ENCODE data around the gene WDCP.
A peak's percentile ranks its signal among the peaks of the same experiment; 100 is the strongest.

WDCP gene

GRCh38 chr2:24065341-24065740 is 18.1 kb upstream of the WDCP start:
- no peak overlapping the region for H3K27ac ChIP-seq (ENCODE audit: insufficient read depth in 1 of 2, low read depth in 1 of 2, low read length in 2 of 2, poor library complexity in 1 of 2, severe bottlenecking in 2 of 2)
- WGBS (ENCODE audit: insufficient coverage), result 94% methylated on average over 2 of the region's 2 CpGs
- POLR2A ChIA-PET, result no interaction called here
- H3K36me3 ChIP-seq (ENCODE audit: control insufficient read depth in 4 of 4, insufficient read depth in 4 of 4, low read length in 3 of 4), result peaks cover under 1 to 35% (median 19%) of the 10 kb centered on the region in 4 experiments
- H3K9me3 ChIP-seq (ENCODE audit: control extremely low read depth in 1 of 5, control insufficient read depth in 4 of 5, insufficient read depth in 2 of 5, low read depth in 1 of 5, low read length in 4 of 5), result no peaks in the 10 kb centered on the region
- no peaks in the 10 kb centered on the region for H3K27me3 ChIP-seq (replicated peaks in 2 of 5; ENCODE audit: control insufficient read depth in 4 of 5, insufficient read depth in 5 of 5, low read length in 4 of 5)
- CTCF ChIA-PET, result interaction anchor here (1.0 to 3.4 kb wide), 4 partner anchors 8 to 138 kb away, joined by 3 to 9 read pairs (median 3); partner anchors contain the start of genes ATAD2B and SF3B6
- no peak for DNase-seq
- H3K4me1 ChIP-seq (ENCODE audit: control extremely low read depth in 1 of 4, control insufficient read depth in 4 of 4, insufficient read depth in 4 of 4, low read length in 3 of 4), result no peaks in the 10 kb centered on the region
- no peak overlapping the region for H3K4me3 ChIP-seq (ENCODE audit: control insufficient read depth in 1 of 7, extremely low read depth in 1 of 7, insufficient read depth in 4 of 7, low read depth in 2 of 7, low read length in 6 of 7)

DNA sequence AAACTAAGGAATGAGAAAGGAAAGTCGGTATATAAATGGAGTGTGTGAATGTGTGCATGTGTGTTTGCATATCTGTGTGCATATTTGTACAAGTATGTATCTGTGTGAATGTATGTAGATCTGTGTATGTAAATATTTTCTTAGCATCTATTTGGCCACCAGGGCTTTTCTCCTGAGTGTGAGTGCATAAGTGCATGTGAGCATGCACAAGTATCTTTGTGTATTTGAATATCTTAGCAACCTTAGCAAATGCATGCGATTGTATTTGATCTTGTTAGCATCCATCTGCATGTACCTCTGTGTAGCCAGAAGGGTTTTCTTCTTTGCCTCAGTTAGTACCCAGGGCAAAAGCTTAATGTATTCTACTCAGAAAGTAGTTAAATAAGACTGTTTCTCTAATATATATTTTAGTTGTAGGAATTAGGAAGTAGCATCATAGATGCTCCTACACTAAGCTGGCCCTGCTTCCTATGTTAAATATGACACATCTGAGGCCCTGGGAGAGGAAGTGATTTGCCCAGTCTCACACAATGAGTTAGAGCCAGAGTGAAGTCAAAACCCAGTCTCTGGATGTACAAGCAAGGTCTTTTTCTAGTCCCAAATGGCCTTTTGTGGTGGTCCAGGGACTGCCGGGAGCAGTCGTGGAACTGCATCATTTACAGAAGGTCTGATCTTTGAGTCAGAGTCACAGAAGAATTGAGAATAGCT is 11.5 kb upstream of the WDCP start:
- Histone ChIP-seq H3K36me3 (ENCODE audit: control insufficient read depth in 4 of 4, insufficient read depth in 4 of 4, low read length in 3 of 4) (no peaks in the 10 kb centered on the region), H3K4me3 (ENCODE audit: control insufficient read depth in 1 of 7, extremely low read depth in 1 of 7, insufficient read depth in 4 of 7, low read depth in 2 of 7, low read length in 6 of 7) (no peak overlapping the region), H3K27me3 (replicated peaks in 2 of 5; ENCODE audit: control insufficient read depth in 4 of 5, insufficient read depth in 5 of 5, low read length in 4 of 5) (peaks cover 0 to 3% (median 0%) of the 10 kb centered on the region in 5 experiments), H3K9me3 (ENCODE audit: control extremely low read depth in 1 of 5, control insufficient read depth in 4 of 5, insufficient read depth in 2 of 5, low read depth in 1 of 5, low read length in 4 of 5) (peaks cover 0 to 2% (median 0%) of the 10 kb centered on the region in 5 experiments), H3K4me1 (ENCODE audit: control extremely low read depth in 1 of 4, control insufficient read depth in 4 of 4, insufficient read depth in 4 of 4, low read length in 3 of 4) (no peaks in the 10 kb centered on the region), H3K27ac (ENCODE audit: insufficient read depth in 1 of 2, low read depth in 1 of 2, low read length in 2 of 2, poor library complexity in 1 of 2, severe bottlenecking in 2 of 2) (no peak overlapping the region)
- peak in 1 of 3 donors; percentile 21 for DNase-seq
- POLR2A ChIA-PET, result no interaction called here
- CTCF ChIA-PET, result interaction anchor here (0.6 to 3.2 kb wide), 9 partner anchors 8 to 71 kb away, joined by 3 to 15 read pairs (median 4); partner anchors contain the start of gene WDCP
- 93% methylated on average over 3 of the region's 4 CpGs for WGBS (ENCODE audit: insufficient coverage)

DNA sequence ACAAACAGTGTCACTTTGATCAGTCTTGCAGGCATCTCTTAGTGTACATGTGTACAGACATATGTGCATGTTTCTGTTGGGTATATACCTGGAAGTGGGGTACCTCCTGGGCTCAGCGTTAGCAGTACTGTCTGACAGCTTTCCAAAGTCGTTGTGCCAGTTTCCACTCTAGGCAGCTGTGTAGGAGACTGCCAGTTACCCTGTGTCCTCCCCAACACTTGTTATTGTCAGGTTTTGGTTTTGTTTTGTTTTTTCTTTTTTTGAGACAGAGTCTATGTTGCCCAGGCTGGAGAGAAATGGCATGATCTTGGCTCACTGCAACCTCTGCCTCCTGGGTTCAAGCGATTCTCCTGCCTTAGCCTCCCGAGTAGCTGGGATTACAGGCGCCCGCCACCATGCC is 8.6 kb upstream of the WDCP start:
- POLR2A ChIA-PET, result no interaction called here
- Histone ChIP-seq H3K27ac (ENCODE audit: insufficient read depth in 1 of 2, low read depth in 1 of 2, low read length in 2 of 2, poor library complexity in 1 of 2, severe bottlenecking in 2 of 2) (no peak overlapping the region), H3K4me3 (ENCODE audit: control insufficient read depth in 1 of 7, extremely low read depth in 1 of 7, insufficient read depth in 4 of 7, low read depth in 2 of 7, low read length in 6 of 7) (no peak overlapping the region), H3K27me3 (replicated peaks in 2 of 5; ENCODE audit: control insufficient read depth in 4 of 5, insufficient read depth in 5 of 5, low read length in 4 of 5) (peaks cover 0 to 12% (median 11%) of the 10 kb centered on the region in 5 experiments), H3K36me3 (ENCODE audit: control insufficient read depth in 4 of 4, insufficient read depth in 4 of 4, low read length in 3 of 4) (no peaks in the 10 kb centered on the region), H3K9me3 (ENCODE audit: control extremely low read depth in 1 of 5, control insufficient read depth in 4 of 5, insufficient read depth in 2 of 5, low read depth in 1 of 5, low read length in 4 of 5) (peaks cover 0 to 2% (median 0%) of the 10 kb centered on the region in 5 experiments), H3K4me1 (ENCODE audit: control extremely low read depth in 1 of 4, control insufficient read depth in 4 of 4, insufficient read depth in 4 of 4, low read length in 3 of 4) (no peaks in the 10 kb centered on the region)
- CTCF ChIA-PET, result no interaction called here
- 100% methylated on average over 4 of the region's 6 CpGs for WGBS (ENCODE audit: insufficient coverage)
- DNase-seq, result no peak

- POLR2A ChIA-PET, result no interaction called here
Observed at GRCh38 chr2:24054366-24055010, 7.3 kb upstream of the WDCP start.

GRCh38 chr2:24052951-24053350 is 5.8 kb upstream of the WDCP start:
- Histone ChIP-seq H3K4me3 (ENCODE audit: control insufficient read depth in 1 of 7, extremely low read depth in 1 of 7, insufficient read depth in 4 of 7, low read depth in 2 of 7, low read length in 6 of 7) (no peak overlapping the region), H3K27ac (ENCODE audit: insufficient read depth in 1 of 2, low read depth in 1 of 2, low read length in 2 of 2, poor library complexity in 1 of 2, severe bottlenecking in 2 of 2) (no peak overlapping the region), H3K27me3 (replicated peaks in 2 of 5; ENCODE audit: control insufficient read depth in 4 of 5, insufficient read depth in 5 of 5, low read length in 4 of 5) (peaks cover 0 to 37% (median 18%) of the 10 kb centered on the region in 5 experiments), H3K9me3 (ENCODE audit: control extremely low read depth in 1 of 5, control insufficient read depth in 4 of 5, insufficient read depth in 2 of 5, low read depth in 1 of 5, low read length in 4 of 5) (peaks cover 0 to 2% (median 0%) of the 10 kb centered on the region in 5 experiments), H3K36me3 (ENCODE audit: control insufficient read depth in 4 of 4, insufficient read depth in 4 of 4, low read length in 3 of 4) (no peaks in the 10 kb centered on the region), H3K4me1 (ENCODE audit: control extremely low read depth in 1 of 4, control insufficient read depth in 4 of 4, insufficient read depth in 4 of 4, low read length in 3 of 4) (peaks cover 0 to 18% (median 15%) of the 10 kb centered on the region in 4 experiments)
- no peak for DNase-seq
- POLR2A ChIA-PET, result no interaction called here
- CTCF ChIA-PET, result interaction anchor here (1.4 to 2.9 kb wide), 3 partner anchors 9 to 18 kb away, joined by 3 to 13 read pairs (median 9); no protein-coding TSS in a partner anchor
- WGBS (ENCODE audit: insufficient coverage), result no CpG with 5 or more reads among the region's 1 CpG

More at GRCh38 chr2:24054366-24055010, 7.3 kb upstream of the WDCP start:
- CTCF ChIA-PET, result interaction anchor here (0.5 to 0.8 kb wide), 2 partner anchors 18 to 28 kb away, joined by 3 read pairs; no protein-coding TSS in a partner anchor
- WGBS (ENCODE audit: insufficient coverage), result 96% methylated on average over 6 of the region's 8 CpGs
- no peak for DNase-seq
- Histone ChIP-seq H3K36me3 (ENCODE audit: control insufficient read depth in 4 of 4, insufficient read depth in 4 of 4, low read length in 3 of 4) (no peaks in the 10 kb centered on the region), H3K9me3 (ENCODE audit: control extremely low read depth in 1 of 5, control insufficient read depth in 4 of 5, insufficient read depth in 2 of 5, low read depth in 1 of 5, low read length in 4 of 5) (peaks cover 0 to 2% (median 0%) of the 10 kb centered on the region in 5 experiments), H3K27ac (ENCODE audit: insufficient read depth in 1 of 2, low read depth in 1 of 2, low read length in 2 of 2, poor library complexity in 1 of 2, severe bottlenecking in 2 of 2) (no peak overlapping the region), H3K27me3 (replicated peaks in 2 of 5; ENCODE audit: control insufficient read depth in 4 of 5, insufficient read depth in 5 of 5, low read length in 4 of 5) (peaks cover 0 to 24% (median 15%) of the 10 kb centered on the region in 5 experiments), H3K4me3 (ENCODE audit: control insufficient read depth in 1 of 7, extremely low read depth in 1 of 7, insufficient read depth in 4 of 7, low read depth in 2 of 7, low read length in 6 of 7) (no peak overlapping the region), H3K4me1 (ENCODE audit: control extremely low read depth in 1 of 4, control insufficient read depth in 4 of 4, insufficient read depth in 4 of 4, low read length in 3 of 4) (peaks cover 0 to 10% (median 7%) of the 10 kb centered on the region in 4 experiments)

GRCh38 chr2:24051833-24052232 is 4.6 kb upstream of the WDCP start:
- H3K36me3 ChIP-seq (ENCODE audit: control insufficient read depth in 4 of 4, insufficient read depth in 4 of 4, low read length in 3 of 4), result no peaks in the 10 kb centered on the region
- H3K9me3 ChIP-seq (ENCODE audit: control extremely low read depth in 1 of 5, control insufficient read depth in 4 of 5, insufficient read depth in 2 of 5, low read depth in 1 of 5, low read length in 4 of 5), result peaks cover 0 to 2% (median 0%) of the 10 kb centered on the region in 5 experiments
- 88% methylated on average over 6 of the region's 8 CpGs for whole genome bisulfite sequencing (ENCODE audit: insufficient coverage)
- DNase-seq, result no peak
- H3K27ac ChIP-seq (ENCODE audit: insufficient read depth in 1 of 2, low read depth in 1 of 2, low read length in 2 of 2, poor library complexity in 1 of 2, severe bottlenecking in 2 of 2), result no peak overlapping the region
- H3K27me3 ChIP-seq (replicated peaks in 2 of 5; ENCODE audit: control insufficient read depth in 4 of 5, insufficient read depth in 5 of 5, low read length in 4 of 5), result peaks cover 0 to 37% (median 18%) of the 10 kb centered on the region in 5 experiments
- ChIA-PET CTCF (interaction anchor here (0.9 to 2.9 kb wide), 6 partner anchors 8 to 61 kb away, joined by 3 to 13 read pairs (median 6); no protein-coding TSS in a partner anchor), POLR2A (no interaction called here)
- peaks cover 0 to 23% (median 21%) of the 10 kb centered on the region in 4 experiments for H3K4me1 ChIP-seq (ENCODE audit: control extremely low read depth in 1 of 4, control insufficient read depth in 4 of 4, insufficient read depth in 4 of 4, low read length in 3 of 4)
- no peak overlapping the region for H3K4me3 ChIP-seq (ENCODE audit: control insufficient read depth in 1 of 7, extremely low read depth in 1 of 7, insufficient read depth in 4 of 7, low read depth in 2 of 7, low read length in 6 of 7)

All from common myeloid progenitor, CD34-positive (primary cell).